ENCODE results near the gene CTPS1. TPM values are rescaled to one million over a fixed set of nuclear protein-coding genes. Genes with fewer than 3 reads are reported as not detected.

The CTPS1 gene
- total RNA-seq, 1 experiment from 2014 or later, result 91.9 TPM

DNA sequence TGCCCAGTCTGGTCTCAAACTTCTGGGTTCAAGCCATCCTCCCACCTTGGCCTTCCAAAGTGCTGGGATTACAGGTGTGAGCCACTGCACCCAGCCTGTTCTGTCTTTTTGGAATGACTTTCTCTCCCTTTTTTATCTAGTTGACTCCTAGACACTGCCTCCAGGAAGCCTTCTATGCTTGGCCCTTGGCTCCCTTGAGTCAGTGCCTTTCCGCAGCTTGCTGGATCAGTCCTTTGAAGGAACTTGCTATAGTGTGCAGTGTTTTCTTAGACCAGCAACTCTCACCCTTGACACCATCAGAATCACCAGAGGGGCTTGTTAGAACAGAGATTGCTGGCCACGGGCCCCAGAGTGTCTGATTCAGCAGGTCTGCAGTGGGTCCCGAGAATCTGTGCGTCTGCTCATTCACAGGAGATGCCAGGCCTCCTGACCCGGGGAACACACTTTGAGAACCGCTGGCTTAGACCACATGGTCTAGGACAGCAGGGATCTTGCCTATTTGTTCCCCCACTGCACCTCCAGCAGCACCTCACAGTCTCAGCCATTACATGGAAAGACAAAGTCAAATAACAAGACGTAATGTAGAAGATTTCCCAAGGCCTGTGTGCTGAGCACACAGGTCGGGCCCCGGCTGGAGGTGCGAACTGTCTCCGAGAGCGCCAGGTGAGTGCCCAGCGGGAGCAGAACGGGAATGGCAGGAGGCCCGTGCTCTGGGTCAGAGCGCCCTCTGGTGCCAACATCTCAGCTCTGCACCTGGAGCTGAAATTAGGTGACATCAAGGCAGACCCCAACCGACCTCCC is 27.4 kb upstream of the CTPS1 start:
- CTCF ChIA-PET, result interaction anchor here (0.5 to 5.2 kb wide), 14 partner anchors 26 to 541 kb away, joined by 3 to 73 read pairs (median 4); partner anchors contain the start of gene CITED4
- H3F3A ChIP-seq (ENCODE audit: insufficient read depth, low read depth), result peaks cover 15% of the 10 kb centered on the region
- H3K9me2 ChIP-seq (ENCODE audit: insufficient read depth), result no peaks in the 10 kb centered on the region
- TF ChIP-seq, protein P1, sequence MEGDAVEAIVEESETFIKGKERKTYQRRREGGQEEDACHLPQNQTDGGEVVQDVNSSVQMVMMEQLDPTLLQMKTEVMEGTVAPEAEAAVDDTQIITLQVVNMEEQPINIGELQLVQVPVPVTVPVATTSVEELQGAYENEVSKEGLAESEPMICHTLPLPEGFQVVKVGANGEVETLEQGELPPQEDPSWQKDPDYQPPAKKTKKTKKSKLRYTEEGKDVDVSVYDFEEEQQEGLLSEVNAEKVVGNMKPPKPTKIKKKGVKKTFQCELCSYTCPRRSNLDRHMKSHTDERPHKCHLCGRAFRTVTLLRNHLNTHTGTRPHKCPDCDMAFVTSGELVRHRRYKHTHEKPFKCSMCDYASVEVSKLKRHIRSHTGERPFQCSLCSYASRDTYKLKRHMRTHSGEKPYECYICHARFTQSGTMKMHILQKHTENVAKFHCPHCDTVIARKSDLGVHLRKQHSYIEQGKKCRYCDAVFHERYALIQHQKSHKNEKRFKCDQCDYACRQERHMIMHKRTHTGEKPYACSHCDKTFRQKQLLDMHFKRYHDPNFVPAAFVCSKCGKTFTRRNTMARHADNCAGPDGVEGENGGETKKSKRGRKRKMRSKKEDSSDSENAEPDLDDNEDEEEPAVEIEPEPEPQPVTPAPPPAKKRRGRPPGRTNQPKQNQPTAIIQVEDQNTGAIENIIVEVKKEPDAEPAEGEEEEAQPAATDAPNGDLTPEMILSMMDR (conservative IDR thresholded peaks at IDR 0.05), result peak; percentile 96
- TF ChIP-seq EZH2 (IDR thresholded peaks at IDR 0.05; ENCODE audit: low read depth), result no peak
- no peaks in the 10 kb centered on the region for H3K9me3 ChIP-seq (ENCODE audit: insufficient read depth, low read depth)
- peak overlapping the region; percentile 20; the same call in 1 of the 2 replicates for H3K4me2 ChIP-seq
- H3K79me2 ChIP-seq (ENCODE audit: low read depth), result no peaks in the 10 kb centered on the region
- no peaks in the 10 kb centered on the region for H4K20me1 ChIP-seq (ENCODE audit: insufficient read depth)
- no peak overlapping the region for H2AFZ ChIP-seq
- H3K4me1 ChIP-seq (replicated peaks; ENCODE audit: insufficient read depth), result peaks cover 39% of the 10 kb centered on the region
- DNase-seq, result peak; percentile 59 to 86
- no peaks in the 10 kb centered on the region for H3K36me3 ChIP-seq (ENCODE audit: low read depth)
- no TSS peak for BruUV-seq (replicated peaks)
- H3K27ac ChIP-seq, result no peak overlapping the region
- no peaks in the 10 kb centered on the region for H3K27me3 ChIP-seq (ENCODE audit: insufficient read depth, low read depth)
- POLR2A ChIA-PET (ENCODE audit: unreplicated experiment), result interaction anchor here (0.7 kb wide), 1 partner anchor 89 kb away, joined by 3 read pairs; no protein-coding TSS in a partner anchor
- H3K4me3 ChIP-seq, result no peak overlapping the region
- intact Hi-C loops (cut with micrococcal nuclease; ENCODE audit: unreplicated experiment), result loop anchor here (1.0 to 5.0 kb wide), 7 partner anchors 27 to 420 kb away; partner anchors contain the start of genes CITED4, CTPS1 and ZNF684

- Histone ChIP-seq H3K36me3 (ENCODE audit: low read depth) (no peaks in the 10 kb centered on the region), H3K27ac (no peak overlapping the region), H3K4me3 (no peak overlapping the region), H3K79me2 (ENCODE audit: low read depth) (no peaks in the 10 kb centered on the region), H4K20me1 (ENCODE audit: insufficient read depth) (no peaks in the 10 kb centered on the region), H3K9me3 (ENCODE audit: insufficient read depth, low read depth) (no peaks in the 10 kb centered on the region), H3K27me3 (ENCODE audit: insufficient read depth, low read depth) (no peaks in the 10 kb centered on the region), H2AFZ (no peak overlapping the region), H3K4me1 (replicated peaks; ENCODE audit: insufficient read depth) (peaks cover 39% of the 10 kb centered on the region), H3K4me2 (no peak overlapping the region), H3K9me2 (ENCODE audit: insufficient read depth) (no peaks in the 10 kb centered on the region), H3F3A (ENCODE audit: insufficient read depth, low read depth) (peaks cover 15% of the 10 kb centered on the region)
- CTCF ChIA-PET, result interaction anchor here (0.5 to 5.2 kb wide), 16 partner anchors 25 to 541 kb away, joined by 3 to 73 read pairs (median 3); partner anchors contain the start of gene CITED4
- POLR2A ChIA-PET (ENCODE audit: unreplicated experiment), result interaction anchor here (0.7 kb wide), 1 partner anchor 90 kb away, joined by 3 read pairs; no protein-coding TSS in a partner anchor
- no peak for DNase-seq
- intact Hi-C loops (cut with micrococcal nuclease; ENCODE audit: unreplicated experiment), result loop anchor here (1.0 to 5.0 kb wide), 7 partner anchors 26 to 421 kb away; partner anchors contain the start of genes CITED4, CTPS1 and ZNF684
- no peak for TF ChIP-seq EZH2 (IDR thresholded peaks at IDR 0.05; ENCODE audit: low read depth)
- TF ChIP-seq, protein P1 (conservative IDR thresholded peaks at IDR 0.05), result peak; percentile 49; the same call in 1 of the 2 replicates
- no TSS peak for BruUV-seq (replicated peaks)
Measured at GRCh38 chr1:40952744-40953315, 26.7 kb upstream of the CTPS1 start.

GRCh38 chr1:40954626-40955025 is 24.9 kb upstream of the CTPS1 start:
- no peaks in the 10 kb centered on the region for H3K36me3 ChIP-seq (ENCODE audit: low read depth)
- no peak for DNase-seq
- 0 out of 2 replicates have a peak overlapping the region, but pooled peaks have one; percentile 61 for H2AFZ ChIP-seq
- no peaks in the 10 kb centered on the region for H3K79me2 ChIP-seq (ENCODE audit: low read depth)
- H3K9me2 ChIP-seq (ENCODE audit: insufficient read depth), result no peaks in the 10 kb centered on the region
- H3K27ac ChIP-seq, result no peak overlapping the region
- CTCF ChIA-PET, result interaction anchor here (0.6 to 2.3 kb wide), 6 partner anchors 10 to 180 kb away, joined by 3 to 9 read pairs (median 6); partner anchors contain the start of gene CITED4
- TF ChIP-seq, protein P1 (conservative IDR thresholded peaks at IDR 0.05), result no peak
- TF ChIP-seq EZH2 (IDR thresholded peaks at IDR 0.05; ENCODE audit: low read depth), result no peak
- H3K4me3 ChIP-seq, result no peak overlapping the region
- H3F3A ChIP-seq (ENCODE audit: insufficient read depth, low read depth), result peaks cover 13% of the 10 kb centered on the region
- intact Hi-C loops (cut with micrococcal nuclease; ENCODE audit: unreplicated experiment), result loop anchor here (1.0 to 5.0 kb wide), 2 partner anchors 23 to 422 kb away; partner anchors contain the start of gene ZNF684
- no peaks in the 10 kb centered on the region for H3K9me3 ChIP-seq (ENCODE audit: insufficient read depth, low read depth)
- peak overlapping the region; percentile 41 for H3K4me2 ChIP-seq
- no peaks in the 10 kb centered on the region for H4K20me1 ChIP-seq (ENCODE audit: insufficient read depth)
- H3K4me1 ChIP-seq (replicated peaks; ENCODE audit: insufficient read depth), result peaks cover 36% of the 10 kb centered on the region
- POLR2A ChIA-PET (ENCODE audit: unreplicated experiment), result interaction anchor here (0.7 kb wide), 2 partner anchors 179 to 252 kb away, joined by 4 to 5 read pairs; no protein-coding TSS in a partner anchor
- no TSS peak for BruUV-seq (replicated peaks)
- H3K27me3 ChIP-seq (ENCODE audit: insufficient read depth, low read depth), result no peaks in the 10 kb centered on the region
